HG03571 (cell line): Measurements from ENCODE around the gene ORAI2.
"Not testable (repeated sequence)": the region's sequence is repeated elsewhere in the genome, so short reads cannot be mapped to it uniquely, and the experiment has no call there.

Experiments
- ATAC-seq: cut with Tn5 transposase; IDR thresholded peaks from one replicate; pipeline ENCODE4 v1.9.1; 2021; ENCODE audit not compliant: unreplicated experiment

ORAI2 gene

GRCh38 chr7:102433219-102434038 is at the start of gene ORAI2:
Gene ORAI2 (plus strand): TSS chr7:102433575. CDS start chr7:102438957, 5,382 bp downstream.
- ATAC-seq, result peak; percentile 48

- no peak for ATAC-seq
Observed at GRCh38 chr7:102387064-102387463, 46.3 kb upstream of the ORAI2 start.

- ATAC-seq, result no peak
Observed at GRCh38 chr7:102389810-102390209, 43.6 kb upstream of the ORAI2 start.

GRCh38 chr7:102390697-102391484 is 42.5 kb upstream of the ORAI2 start:
- no peak for ATAC-seq

- ATAC-seq, result no peak
Observed at GRCh38 chr7:102392330-102392729, 41.0 kb upstream of the ORAI2 start.

- ATAC-seq, result no peak
Observed at GRCh38 chr7:102393467-102393866, 39.9 kb upstream of the ORAI2 start.

GRCh38 chr7:102395592-102395872 is 37.8 kb upstream of the ORAI2 start:
- no peak for ATAC-seq

GRCh38 chr7:102395873-102396709 is 37.3 kb upstream of the ORAI2 start, which contains the start of gene PRKRIP1:
Gene PRKRIP1 (plus strand): TSS chr7:102396363. CDS start chr7:102396412, 49 bp downstream.
- ATAC-seq, result peak; percentile 98

GRCh38 chr7:102396710-102397019 is 36.7 kb upstream of the ORAI2 start:
- ATAC-seq, result no peak

- no peak for ATAC-seq
Observed at GRCh38 chr7:102398543-102398942, 34.8 kb upstream of the ORAI2 start.

- ATAC-seq, result no peak
Observed at GRCh38 chr7:102400360-102400759, 33.0 kb upstream of the ORAI2 start.

- ATAC-seq, result no peak
Observed at GRCh38 chr7:102403563-102403962, 29.8 kb upstream of the ORAI2 start.

GRCh38 chr7:102404005-102404861 is 29.1 kb upstream of the ORAI2 start:
- peak; percentile 69 for ATAC-seq

GRCh38 chr7:102404862-102405188 is 28.6 kb upstream of the ORAI2 start:
- not testable (repeated sequence) for ATAC-seq

- ATAC-seq, result no peak
Observed at GRCh38 chr7:102407910-102408309, 25.5 kb upstream of the ORAI2 start.

- ATAC-seq, result peak; percentile 50
Observed at GRCh38 chr7:102408530-102408929, 24.8 kb upstream of the ORAI2 start.

GRCh38 chr7:102409340-102409739 is 24.0 kb upstream of the ORAI2 start:
- no peak for ATAC-seq

- no peak for ATAC-seq
Observed at GRCh38 chr7:102410123-102410522, 23.3 kb upstream of the ORAI2 start.

- ATAC-seq, result no peak
Observed at GRCh38 chr7:102410918-102411317, 22.5 kb upstream of the ORAI2 start.

GRCh38 chr7:102412548-102412947 is 20.8 kb upstream of the ORAI2 start:
- ATAC-seq, result no peak

GRCh38 chr7:102413091-102413490 is 20.3 kb upstream of the ORAI2 start:
- no peak for ATAC-seq
